ENCODE data around the gene NPPA. TPM values are rescaled to one million over a fixed set of nuclear protein-coding genes. Genes with fewer than 3 reads are reported as not detected.

The NPPA gene
- total and polyA plus RNA-seq, 9 of the 15 experiments (the other 6 are each of a cell fraction or from before 2014, with no cell fraction given) = not detected

DNA sequence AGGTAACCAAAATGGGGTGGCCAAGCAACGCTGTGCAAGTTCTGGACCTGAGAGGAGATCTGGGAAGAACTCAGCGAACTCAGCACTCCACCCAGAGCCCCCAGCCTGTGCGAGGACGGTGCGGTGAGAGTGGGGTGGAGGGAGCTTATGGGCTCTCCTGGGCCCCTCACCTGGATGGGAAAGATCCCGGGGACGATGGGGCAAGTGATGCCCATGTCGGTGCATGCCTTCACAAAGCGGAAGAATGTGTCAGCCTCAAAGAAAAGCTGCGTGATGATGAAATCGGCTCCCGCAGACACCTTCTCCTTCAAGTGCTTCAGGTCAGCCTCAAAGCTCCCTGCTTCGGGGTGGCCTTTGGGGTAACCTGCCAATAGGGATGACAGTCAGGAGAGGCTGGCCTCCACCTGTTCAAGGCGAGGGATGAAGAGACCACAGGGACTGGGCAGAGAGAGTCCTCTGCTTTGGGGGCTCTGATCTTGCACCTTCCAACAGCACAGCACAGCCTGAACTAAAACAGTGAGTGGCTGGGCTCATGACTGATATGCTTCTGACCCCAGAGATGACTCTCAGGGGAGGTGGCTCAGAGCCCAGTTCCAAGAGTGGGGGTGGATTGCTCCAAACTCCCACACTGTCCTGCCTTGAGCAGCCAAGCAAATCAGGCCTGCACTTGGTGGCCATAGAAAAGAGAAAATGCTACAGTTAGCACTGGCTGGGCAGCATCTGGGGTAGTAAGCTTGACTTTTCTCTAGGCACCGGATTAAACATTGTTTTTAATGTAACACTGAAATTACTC, 51.4 kb downstream of the NPPA start (continued):
- TF ChIP-seq BRD9 (IDR thresholded peaks at IDR 0.05; ENCODE audit: low read depth, partially characterized antibody) = peak; percentile 69
- no peak for TF ChIP-seq MCM7 (IDR thresholded peaks at IDR 0.05)
- TF ChIP-seq, protein P1, sequence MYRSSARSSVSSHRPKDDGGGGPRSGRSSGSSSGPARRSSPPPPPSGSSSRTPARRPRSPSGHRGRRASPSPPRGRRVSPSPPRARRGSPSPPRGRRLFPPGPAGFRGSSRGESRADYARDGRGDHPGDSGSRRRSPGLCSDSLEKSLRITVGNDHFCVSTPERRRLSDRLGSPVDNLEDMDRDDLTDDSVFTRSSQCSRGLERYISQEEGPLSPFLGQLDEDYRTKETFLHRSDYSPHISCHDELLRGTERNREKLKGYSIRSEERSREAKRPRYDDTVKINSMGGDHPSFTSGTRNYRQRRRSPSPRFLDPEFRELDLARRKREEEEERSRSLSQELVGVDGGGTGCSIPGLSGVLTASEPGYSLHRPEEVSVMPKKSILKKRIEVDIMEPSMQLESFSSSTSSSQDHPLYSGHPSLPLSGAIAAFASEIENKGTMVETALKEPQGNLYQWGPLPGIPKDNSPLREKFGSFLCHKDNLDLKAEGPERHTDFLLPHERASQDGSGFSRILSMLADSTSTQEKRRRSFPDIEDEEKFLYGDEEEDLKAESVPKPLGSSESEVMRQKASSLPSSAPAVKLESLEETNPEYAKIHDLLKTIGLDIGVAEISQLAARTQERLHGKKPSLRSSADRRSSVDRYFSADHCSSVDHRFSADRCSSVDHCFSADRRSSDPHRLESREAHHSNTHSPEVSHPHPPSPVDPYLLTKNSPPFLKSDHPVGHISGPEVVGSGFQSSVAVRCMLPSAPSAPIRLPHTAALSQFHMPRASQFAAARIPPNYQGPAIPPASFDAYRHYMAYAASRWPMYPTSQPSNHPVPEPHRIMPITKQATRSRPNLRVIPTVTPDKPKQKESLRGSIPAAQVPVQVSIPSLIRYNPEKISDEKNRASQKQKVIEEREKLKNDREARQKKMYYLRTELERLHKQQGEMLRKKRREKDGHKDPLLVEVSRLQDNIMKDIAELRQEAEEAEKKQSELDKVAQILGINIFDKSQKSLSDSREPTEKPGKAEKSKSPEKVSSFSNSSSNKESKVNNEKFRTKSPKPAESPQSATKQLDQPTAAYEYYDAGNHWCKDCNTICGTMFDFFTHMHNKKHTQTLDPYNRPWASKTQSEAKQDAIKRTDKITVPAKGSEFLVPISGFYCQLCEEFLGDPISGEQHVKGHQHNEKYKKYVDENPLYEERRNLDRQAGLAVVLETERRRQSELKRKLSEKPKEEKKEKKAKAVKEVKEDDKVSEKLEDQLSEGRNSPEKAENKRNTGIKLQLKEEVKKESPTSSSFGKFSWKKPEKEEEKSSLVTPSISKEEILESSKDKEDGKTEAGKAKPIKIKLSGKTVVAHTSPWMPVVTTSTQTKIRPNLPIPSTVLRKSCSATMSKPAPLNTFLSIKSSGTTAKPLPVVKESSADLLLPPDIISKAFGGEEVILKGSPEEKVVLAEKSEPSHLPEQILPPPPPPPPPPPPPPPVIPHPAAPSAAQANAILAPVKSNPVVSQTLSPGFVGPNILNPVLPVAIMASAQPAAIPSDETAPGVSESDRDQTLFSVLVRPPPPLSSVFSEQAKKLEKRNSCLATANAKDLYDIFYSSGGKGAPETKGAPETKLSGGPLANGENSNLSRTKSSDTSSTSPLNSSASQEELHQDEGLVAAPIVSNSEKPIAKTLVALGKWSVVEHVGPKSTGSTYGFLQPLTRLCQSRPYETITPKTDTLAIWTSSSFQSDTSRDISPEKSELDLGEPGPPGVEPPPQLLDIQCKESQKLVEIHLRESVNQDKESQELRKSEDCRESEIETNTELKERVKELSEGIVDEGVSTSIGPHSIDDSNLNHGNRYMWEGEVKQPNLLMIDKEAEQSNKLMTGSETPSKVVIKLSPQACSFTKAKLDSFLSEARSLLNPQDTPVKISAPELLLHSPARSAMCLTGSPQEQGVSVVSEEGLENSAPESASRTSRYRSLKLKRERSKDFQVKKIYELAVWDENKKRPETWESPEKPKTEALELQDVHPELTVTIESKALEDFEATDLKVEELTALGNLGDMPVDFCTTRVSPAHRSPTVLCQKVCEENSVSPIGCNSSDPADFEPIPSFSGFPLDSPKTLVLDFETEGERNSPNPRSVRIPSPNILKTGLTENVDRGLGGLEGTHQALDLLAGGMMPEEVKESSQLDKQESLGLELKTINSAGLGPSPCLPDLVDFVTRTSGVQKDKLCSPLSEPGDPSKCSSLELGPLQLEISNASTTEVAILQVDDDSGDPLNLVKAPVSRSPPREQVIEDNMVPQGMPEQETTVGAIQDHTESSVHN (IDR thresholded peaks at IDR 0.05; ENCODE audit: borderline replicate concordance in 1 of 2, low read depth in 1 of 2) = no peak
- no peak for TF ChIP-seq RFX1 (IDR thresholded peaks at IDR 0.05)
- TF ChIP-seq, protein P2, sequence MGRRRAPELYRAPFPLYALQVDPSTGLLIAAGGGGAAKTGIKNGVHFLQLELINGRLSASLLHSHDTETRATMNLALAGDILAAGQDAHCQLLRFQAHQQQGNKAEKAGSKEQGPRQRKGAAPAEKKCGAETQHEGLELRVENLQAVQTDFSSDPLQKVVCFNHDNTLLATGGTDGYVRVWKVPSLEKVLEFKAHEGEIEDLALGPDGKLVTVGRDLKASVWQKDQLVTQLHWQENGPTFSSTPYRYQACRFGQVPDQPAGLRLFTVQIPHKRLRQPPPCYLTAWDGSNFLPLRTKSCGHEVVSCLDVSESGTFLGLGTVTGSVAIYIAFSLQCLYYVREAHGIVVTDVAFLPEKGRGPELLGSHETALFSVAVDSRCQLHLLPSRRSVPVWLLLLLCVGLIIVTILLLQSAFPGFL (CRISPR knock-in tag; IDR thresholded peaks at IDR 0.05) = no peak
- no peak for TF ChIP-seq ZNF121 (CRISPR knock-in tag; conservative IDR thresholded peaks at IDR 0.05)
- no peak for TF ChIP-seq ETV6 (IDR thresholded peaks at IDR 0.05; ENCODE audit: borderline replicate concordance in 1 of 2, low read depth in 2 of 2, low read length in 1 of 2)
- no peak for TF ChIP-seq ETV6 (CRISPR knock-in tag; IDR thresholded peaks at IDR 0.05; ENCODE audit: borderline replicate concordance)
- no peak for TF ChIP-seq ZNF699 (CRISPR knock-in tag; IDR thresholded peaks at IDR 0.05; ENCODE audit: insufficient replicate concordance)
- no peak for TF ChIP-seq CCNT2 (IDR thresholded peaks at IDR 0.05; ENCODE audit: borderline replicate concordance, extremely low read depth, insufficient read length, low read depth, low read length)
- TF ChIP-seq, protein P3, sequence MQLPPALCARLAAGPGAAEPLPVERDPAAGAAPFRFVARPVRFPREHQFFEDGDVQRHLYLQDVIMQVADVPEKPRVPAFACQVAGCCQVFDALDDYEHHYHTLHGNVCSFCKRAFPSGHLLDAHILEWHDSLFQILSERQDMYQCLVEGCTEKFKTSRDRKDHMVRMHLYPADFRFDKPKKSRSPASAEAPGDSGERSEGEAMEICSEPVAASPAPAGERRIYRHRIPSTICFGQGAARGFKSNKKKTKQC (CRISPR knock-in tag; IDR thresholded peaks at IDR 0.05) = no peak
- TF ChIP-seq, protein P4, sequence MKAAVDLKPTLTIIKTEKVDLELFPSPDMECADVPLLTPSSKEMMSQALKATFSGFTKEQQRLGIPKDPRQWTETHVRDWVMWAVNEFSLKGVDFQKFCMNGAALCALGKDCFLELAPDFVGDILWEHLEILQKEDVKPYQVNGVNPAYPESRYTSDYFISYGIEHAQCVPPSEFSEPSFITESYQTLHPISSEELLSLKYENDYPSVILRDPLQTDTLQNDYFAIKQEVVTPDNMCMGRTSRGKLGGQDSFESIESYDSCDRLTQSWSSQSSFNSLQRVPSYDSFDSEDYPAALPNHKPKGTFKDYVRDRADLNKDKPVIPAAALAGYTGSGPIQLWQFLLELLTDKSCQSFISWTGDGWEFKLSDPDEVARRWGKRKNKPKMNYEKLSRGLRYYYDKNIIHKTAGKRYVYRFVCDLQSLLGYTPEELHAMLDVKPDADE (conservative IDR thresholded peaks at IDR 0.05; ENCODE audit: control insufficient read depth, low read depth, low read length) = no peak
- TF ChIP-seq KDM2B (CRISPR knock-in tag; IDR thresholded peaks at IDR 0.05) = no peak
- 0 out of 2 replicates have a peak, but pooled peaks have one; percentile 29 for TF ChIP-seq MEF2D (tag; conservative IDR thresholded peaks at IDR 0.05; ENCODE audit: low read depth)

Data from K562 (cell line).